GM18907 (cell line): ENCODE measurements around the gene ZBTB8A.

Experiments used
- ATAC-seq: cut with Tn5 transposase; IDR thresholded peaks from one replicate; pipeline ENCODE4 v1.9.1; 2021; ENCODE audit warnings: mild to moderate bottlenecking, moderate library complexity; ENCODE audit not compliant: unreplicated experiment

ZBTB8A gene

GRCh38 chr1:32651461-32652073 is 112.3 kb downstream of the ZBTB8A start:
- ATAC-seq, result no peak

DNA sequence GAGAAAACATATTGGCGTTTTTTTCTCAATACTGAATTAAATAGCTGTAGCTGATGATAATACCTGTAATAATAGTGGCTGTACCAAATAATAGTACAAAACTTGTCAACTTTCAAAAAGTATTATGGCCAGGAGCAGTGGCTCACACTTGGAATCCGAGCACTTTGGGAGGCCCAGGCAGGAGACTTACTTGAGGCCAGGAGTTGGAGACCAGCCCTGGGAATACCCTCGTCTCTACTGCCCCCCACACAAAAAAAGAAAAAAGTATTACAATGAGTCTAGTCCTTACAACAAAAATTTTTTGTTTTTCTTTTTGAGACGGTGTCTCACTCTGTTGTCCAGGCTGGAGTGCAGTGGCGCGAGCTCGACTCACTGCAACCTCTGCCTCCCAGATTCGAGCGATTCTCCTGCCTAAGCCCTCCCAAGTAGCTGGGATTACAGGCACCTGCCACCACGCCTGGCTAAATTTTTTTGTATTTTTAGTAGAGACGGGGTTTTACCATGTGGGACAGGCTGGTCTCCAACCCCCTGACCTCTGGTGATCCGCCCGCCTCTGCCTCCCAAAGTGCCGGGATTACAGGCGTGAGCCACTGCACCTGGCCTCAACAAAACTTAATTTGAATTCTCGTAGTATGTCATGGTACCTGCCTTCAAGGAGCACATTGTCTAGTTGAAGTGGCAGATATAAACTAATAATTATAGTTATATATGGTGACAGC is 113.2 kb downstream of the ZBTB8A start:
- no peak for ATAC-seq
